Stomach (tissue), 9 donors: Measurements from ENCODE around the gene NPEPPS. TPM values are rescaled to one million over a fixed set of nuclear protein-coding genes. Genes with fewer than 3 reads are reported as not detected.

Experiments used
- DNase-seq, 2 donors: peaks; one replicate each; pipeline versions ENCODE4 v3.0.0 to v3.0.0-alpha.2; 2013 to 2019
- H3K27ac ChIP-seq, 5 donors: fragments of 200-600 bp in 4 of 5; sonication (generic) in 4 of 5; one replicate each; pipeline ENCODE4 v1.5.1; 2013 to 2019; ENCODE audit warnings: mild to moderate bottlenecking in 1 of 5, moderate library complexity in 1 of 5
- H3K27me3 ChIP-seq, 3 donors: fragments of 200-600 bp; sonication (generic); one replicate each; pipeline ENCODE4 v1.5.1; 2017 to 2019; ENCODE audit warnings: mixed run types in 1 of 3
- H3K36me3 ChIP-seq, 4 donors: fragments of 200-600 bp; sonication (generic); 1 replicate in 3 of 4; 2 replicates in 1 of 4; pipeline ENCODE4 v1.5.1; 2016 to 2019
- H3K4me1 ChIP-seq, 4 donors: fragments of 200-600 bp; sonication (generic); one replicate each; pipeline ENCODE4 v1.5.1; 2016 to 2019
- H3K4me3 ChIP-seq, 4 donors: fragments of 200-600 bp; sonication (generic) in 3 of 4; one replicate each; pipeline ENCODE4 v1.5.1; 2016 to 2019; ENCODE audit warnings: mild to moderate bottlenecking in 1 of 4
- H3K9me3 ChIP-seq, 4 donors: fragments of 200-600 bp; sonication (generic); one replicate each; pipeline ENCODE4 v1.5.1; 2016 to 2019
- EP300 ChIP-seq: sonication (generic); formaldehyde crosslinking; IDR thresholded peaks from one replicate; pipeline ENCODE4 v1.6.1; 2017; ENCODE audit warnings: antibody characterized with exemption
- POLR2A ChIP-seq, 4 donors: fragments of 450-650 bp; IDR thresholded peaks; one replicate each; pipeline ENCODE4 v1.6.1; 2016; ENCODE audit warnings: antibody characterized with exemption in 4 of 4, control low read depth in 2 of 4, mild to moderate bottlenecking in 1 of 4, moderate library complexity in 1 of 4
- POLR2AphosphoS5 ChIP-seq, 3 donors: sonication (generic); formaldehyde crosslinking; IDR thresholded peaks; one replicate each; pipeline ENCODE4 v1.6.1; 2016; ENCODE audit warnings: antibody characterized with exemption in 3 of 3
- WGBS, 5 donors: extraction: QIAGEN DNeasy Blood & Tissue Kit in 3 of 5; methylation state at CpG; one replicate each; pipeline versions ENCODE4 v1.1.5 to v1.1.7; 2013 to 2018; 5-methylcytosine and 5-hydroxymethylcytosine counted together
- intact Hi-C: fragments of 100-400 bp; cut with DNase I; formaldehyde crosslinking; loops from one replicate; pipeline ENCODE4 v1.15.1; 2023; ENCODE audit warnings: low total_unique reads
- polyA plus RNA-seq, 3 donors: library from polyadenylated mRNA; stranded (reverse); fragments of 200-250 nt; gene quantifications; one replicate each; pipeline ENCODE4 v1.2.3, GENCODE V29; 2013
- small RNA-seq, 4 donors: library from RNA; depleted of rRNA; stranded (forward); fragments of <200 nt; gene quantifications; one replicate each; pipeline ENCODE3, GENCODE V24; 2016
- total RNA-seq, 5 donors: library from RNA; depleted of rRNA; stranded (reverse); fragments of >200 nt; gene quantifications; one replicate each; pipeline versions ENCODE4 v1.1.0 to v1.2.3, GENCODE V29; 2014 to 2016
- TF ChIP-seq, protein P1 (sequence below), 7 experiments: fragments of 450-650 bp in 4 of 7; fragments of 200-600 bp in 3 of 7; sonication (generic) in 3 of 7; IDR thresholded peaks; one replicate each; pipeline ENCODE4 v1.5.1; 2016 to 2019; ENCODE audit warnings: antibody characterized with exemption in 7 of 7, control low read depth in 2 of 7, mild to moderate bottlenecking in 1 of 7
- donor health status: healthy with polysubstance abuse.
- donor health status: Bipolar disorder and iron deficiency.
- donor health status: healthy.

NPEPPS gene
- total and polyA plus RNA-seq, 8 donors: 19.9 to 243 (median 124) TPM

DNA sequence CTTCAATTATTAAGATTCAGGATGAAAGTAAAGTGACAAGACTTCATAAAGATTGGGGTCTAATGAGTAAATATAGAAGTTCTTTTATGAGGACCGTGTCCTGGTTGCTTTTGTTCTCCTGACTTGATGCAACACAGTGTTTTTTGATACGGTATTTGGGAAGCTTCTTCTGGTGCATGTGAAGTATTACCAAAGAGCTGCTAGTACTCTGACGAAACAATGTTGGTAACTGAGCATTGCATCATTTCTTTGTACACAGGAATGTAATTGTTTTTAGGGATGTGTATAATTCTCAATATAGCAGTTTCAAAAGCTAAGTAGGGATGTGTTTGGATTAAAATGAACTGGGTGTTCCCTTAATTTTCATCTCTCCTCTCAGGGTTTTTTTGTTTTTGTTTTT lies 134.7 kb downstream of the NPEPPS start:
- peak overlapping the region in 1 of 5 donors; percentile 55 for H3K27ac ChIP-seq
- no peaks in the 10 kb centered on the region for H3K27me3 ChIP-seq
- no peak for DNase-seq
- peaks cover 0 to 27% (median 2%) of the 10 kb centered on the region in 4 donors for H3K4me1 ChIP-seq
- 64 to 78% (median 72%) methylated on average over 3 of the region's 3 CpGs for WGBS, 5 donors
- TF ChIP-seq EP300 (no peak), POLR2AphosphoS5 (IDR thresholded peaks at IDR 0.05) (peak in 2 of 3 donors; percentile 15 to 19)
- no peak overlapping the region for H3K4me3 ChIP-seq
- H3K36me3 ChIP-seq: peaks cover 95 to 99% (median 98%) of the 10 kb centered on the region in 4 donors
- no peaks in the 10 kb centered on the region for H3K9me3 ChIP-seq
- intact Hi-C loops: no loop called here

DNA sequence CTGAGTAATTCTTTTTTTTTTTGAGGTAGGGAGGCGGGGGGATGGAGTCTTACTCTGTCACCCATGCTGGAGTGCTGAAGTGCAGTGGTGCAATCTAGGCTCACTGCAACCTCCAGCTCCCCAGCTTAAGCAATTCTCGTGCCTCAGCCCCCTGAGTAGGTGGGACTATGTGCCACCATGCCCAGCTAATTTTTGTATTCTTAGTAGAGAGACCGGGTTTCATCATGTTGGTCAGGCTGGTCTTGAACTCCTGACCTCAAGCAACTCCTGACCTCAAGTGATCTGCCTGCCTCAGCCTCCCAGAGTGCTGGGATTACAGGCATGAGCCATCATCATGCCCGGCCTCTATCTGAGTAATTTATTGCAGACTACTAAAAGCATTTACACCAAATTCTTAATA lies 138.2 kb downstream of the NPEPPS start:
- TF ChIP-seq EP300: no peak
- TF ChIP-seq POLR2A (IDR thresholded peaks at IDR 0.05): no peak
- TF ChIP-seq, protein P1, sequence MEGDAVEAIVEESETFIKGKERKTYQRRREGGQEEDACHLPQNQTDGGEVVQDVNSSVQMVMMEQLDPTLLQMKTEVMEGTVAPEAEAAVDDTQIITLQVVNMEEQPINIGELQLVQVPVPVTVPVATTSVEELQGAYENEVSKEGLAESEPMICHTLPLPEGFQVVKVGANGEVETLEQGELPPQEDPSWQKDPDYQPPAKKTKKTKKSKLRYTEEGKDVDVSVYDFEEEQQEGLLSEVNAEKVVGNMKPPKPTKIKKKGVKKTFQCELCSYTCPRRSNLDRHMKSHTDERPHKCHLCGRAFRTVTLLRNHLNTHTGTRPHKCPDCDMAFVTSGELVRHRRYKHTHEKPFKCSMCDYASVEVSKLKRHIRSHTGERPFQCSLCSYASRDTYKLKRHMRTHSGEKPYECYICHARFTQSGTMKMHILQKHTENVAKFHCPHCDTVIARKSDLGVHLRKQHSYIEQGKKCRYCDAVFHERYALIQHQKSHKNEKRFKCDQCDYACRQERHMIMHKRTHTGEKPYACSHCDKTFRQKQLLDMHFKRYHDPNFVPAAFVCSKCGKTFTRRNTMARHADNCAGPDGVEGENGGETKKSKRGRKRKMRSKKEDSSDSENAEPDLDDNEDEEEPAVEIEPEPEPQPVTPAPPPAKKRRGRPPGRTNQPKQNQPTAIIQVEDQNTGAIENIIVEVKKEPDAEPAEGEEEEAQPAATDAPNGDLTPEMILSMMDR (IDR thresholded peaks at IDR 0.05): no peak
- no peak for TF ChIP-seq POLR2AphosphoS5 (IDR thresholded peaks at IDR 0.05)
- Histone ChIP-seq H3K4me1 (peaks cover 0 to 23% (median 0%) of the 10 kb centered on the region in 4 donors), H3K27me3 (no peaks in the 10 kb centered on the region), H3K27ac (no peak overlapping the region), H3K36me3 (peaks cover 96 to 99% (median 98%) of the 10 kb centered on the region in 4 donors), H3K4me3 (no peak overlapping the region), H3K9me3 (no peaks in the 10 kb centered on the region)
- 84 to 92% (median 91%) methylated on average over 4 of the region's 4 CpGs for WGBS, 5 donors
- intact Hi-C loops: no loop called here
- DNase-seq: no peak

DNA sequence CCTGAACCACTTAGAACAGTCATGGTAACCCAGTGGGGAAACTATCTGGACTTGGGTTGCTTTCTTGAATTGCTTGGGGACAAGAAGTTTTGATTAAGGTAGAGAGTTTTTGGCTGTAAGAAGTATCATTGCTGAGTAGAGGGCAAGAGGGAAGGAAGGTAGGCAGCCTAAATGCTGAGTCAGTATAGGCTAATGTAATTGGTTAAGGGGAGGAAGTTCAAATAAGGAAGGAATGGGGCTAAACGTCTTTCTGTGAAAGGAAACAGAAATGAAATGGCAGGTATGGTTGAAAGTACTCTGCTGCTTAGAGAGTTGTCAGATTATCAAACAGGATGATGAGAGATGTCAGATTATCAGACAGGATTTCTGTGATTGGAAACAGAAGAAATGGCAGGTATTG lies 139.2 kb downstream of the NPEPPS start:
- no peak for TF ChIP-seq POLR2A (IDR thresholded peaks at IDR 0.05)
- TF ChIP-seq, protein P1 (IDR thresholded peaks at IDR 0.05): no peak
- no peak for TF ChIP-seq EP300
- TF ChIP-seq POLR2AphosphoS5 (IDR thresholded peaks at IDR 0.05): no peak
- Histone ChIP-seq H3K36me3 (peaks cover 96 to 99% (median 98%) of the 10 kb centered on the region in 4 donors), H3K27me3 (no peaks in the 10 kb centered on the region), H3K4me1 (peaks cover 0 to 19% (median 0%) of the 10 kb centered on the region in 4 donors), H3K9me3 (no peaks in the 10 kb centered on the region), H3K4me3 (no peak overlapping the region), H3K27ac (peak overlapping the region in 2 of 5 donors; percentile 27 to 58)
- no peak for DNase-seq
- intact Hi-C loops: no loop called here
- 11 to 21% (median 17%) methylated on average over 1 of the region's 1 CpG for WGBS, 5 donors

Small RNA genes lying within 50 kb of the gene (small RNA-seq; reads per million reads assigned to genes)
- 0 reads per million in 4 donors for gene RF00019

Other genes with a start within 250 kb of the NPEPPS start
- gene EFCAB13, start 207.2 kb upstream of the NPEPPS start, total RNA-seq: 10 to 100 TPM in 3 of 5 donors, 1 to 10 TPM in 1, under 1 TPM in 1; 0.29 to 27.0 (median 11.2) TPM
- gene EFCAB13, start 207.2 kb upstream of the NPEPPS start, polyA plus RNA-seq: 1 to 10 TPM in 1 of 3 donors, under 1 TPM in 2; 0.43 to 5.0 (median 0.56) TPM
- gene KPNB1, start 118.8 kb downstream of the NPEPPS start, total RNA-seq: 100 to 1,000 TPM; 155 to 669 (median 198) TPM
- gene KPNB1, start 118.8 kb downstream of the NPEPPS start, polyA plus RNA-seq: 10 to 100 TPM; 32.5 to 49.9 (median 33.6) TPM
- 10 to 100 TPM in 1 of 5 donors, 1 to 10 TPM in 4; 2.9 to 14.3 (median 6.7) TPM for gene TBKBP1, start 163.1 kb downstream of the NPEPPS start, total RNA-seq
- 10 to 100 TPM in 1 of 3 donors, 1 to 10 TPM in 2; 5.4 to 11.5 (median 5.8) TPM for gene TBKBP1, start 163.1 kb downstream of the NPEPPS start, polyA plus RNA-seq
- under 1 TPM in 2 of 5 donors, not detected in 3; 0.29 to 0.55 TPM for gene TBX21, start 202.1 kb downstream of the NPEPPS start, total RNA-seq
- under 1 TPM; 0.10 to 0.92 (median 0.31) TPM for gene TBX21, start 202.1 kb downstream of the NPEPPS start, polyA plus RNA-seq